Aorta (tissue), 5 donors: ENCODE results near the gene CLDN15. TPM values are rescaled to one million over a fixed set of nuclear protein-coding genes. Genes with fewer than 3 reads are reported as not detected.

ENCODE experiments used
- ATAC-seq: fragments of 200-7000 bp; cut with Tn5 transposase; one replicate; pipeline ENCODE4 v1.9.1; 2022; ENCODE audit warnings: moderate library complexity; ENCODE audit not compliant: low FRiP score
- DNase-seq, 2 donors: peaks; one replicate each; pipeline ENCODE4 v3.0.0-alpha.2; 2020
- H3K27ac ChIP-seq, 2 donors: one replicate each; pipeline ENCODE4 v1.5.1; 2013; ENCODE audit warnings: low read length in 2 of 2, mild to moderate bottlenecking in 2 of 2, moderate library complexity in 2 of 2, control low read depth in 1 of 2, inconsistent platforms in 1 of 2, low read depth in 1 of 2
- H3K27me3 ChIP-seq, 2 donors: one replicate each; pipeline ENCODE4 v1.6.1; 2013; ENCODE audit warnings: control low read depth in 1 of 2, low read length in 1 of 2, mild to moderate bottlenecking in 1 of 2, moderate library complexity in 1 of 2; ENCODE audit not compliant: insufficient read depth in 2 of 2, control insufficient read depth in 1 of 2
- H3K36me3 ChIP-seq, 2 donors: one replicate each; pipeline ENCODE4 v1.6.1; 2013; ENCODE audit warnings: control low read depth in 1 of 2, low read length in 1 of 2, mild to moderate bottlenecking in 1 of 2; ENCODE audit not compliant: insufficient read depth in 2 of 2, control insufficient read depth in 1 of 2
- H3K4me1 ChIP-seq, 2 donors: one replicate each; pipeline ENCODE4 v1.6.1; 2013; ENCODE audit warnings: low read length in 2 of 2, control low read depth in 1 of 2, mild to moderate bottlenecking in 1 of 2, moderate library complexity in 1 of 2; ENCODE audit not compliant: insufficient read depth in 2 of 2, control insufficient read depth in 1 of 2
- H3K4me3 ChIP-seq, 2 donors: one replicate each; pipeline ENCODE4 v1.5.1; 2013; ENCODE audit warnings: low read length in 2 of 2, control low read depth in 1 of 2, mild to moderate bottlenecking in 1 of 2
- H3K9me3 ChIP-seq: one replicate; pipeline ENCODE4 v1.6.1; 2013; ENCODE audit warnings: mild to moderate bottlenecking, low read length; ENCODE audit not compliant: control insufficient read depth
- WGBS, 2 donors: extraction: QIAGEN DNeasy Blood & Tissue Kit; methylation state at CpG; one replicate each; pipeline ENCODE4 v1.1.7; 2013; 5-methylcytosine and 5-hydroxymethylcytosine counted together
- intact Hi-C, 2 donors: fragments of 100-400 bp; cut with DNase I; formaldehyde crosslinking; loops; one replicate each; pipeline versions ENCODE4 v1.14.2 to v1.15.0; 2022
- polyA plus RNA-seq, 2 donors: library from polyadenylated mRNA; stranded (reverse); fragments of 200-250 nt; gene quantifications; one replicate each; pipeline ENCODE4 v1.2.3, GENCODE V29; 2013
- total RNA-seq, 2 donors: library from RNA; stranded (reverse); fragmentation: NEBNext Ultra II Directional; extraction: Animal tissue kit (Norgen Biotek cat#: 25700); gene quantifications; one replicate each; pipeline ENCODE4 v1.2.1, GENCODE V29; 2021
- donor health status: healthy with polysubstance abuse.
- donor health status: Bipolar disorder and iron deficiency.
- donor health status: DM: no; HTN: no; CAD: no.
- donor health status: DM: no; HTN: no; CAD: no.
- donor health status: DM: yes; HTN: yes; CAD: no.

The CLDN15 gene
- total and polyA plus RNA-seq, 4 donors = 6.5 to 19.7 (median 11.1) TPM

- no peaks in the 10 kb centered on the region for H3K36me3 ChIP-seq
- no peaks in the 10 kb centered on the region for H3K4me1 ChIP-seq
- 87 to 88% methylated on average over 32 of the region's 32 CpGs for WGBS, 2 donors
- no peak overlapping the region for H3K4me3 ChIP-seq
- H3K27ac ChIP-seq = no peak overlapping the region
- DNase-seq (no peak), ATAC-seq (no peak)
- intact Hi-C loops = no loop called here
- no peaks in the 10 kb centered on the region for H3K27me3 ChIP-seq
- no peaks in the 10 kb centered on the region for H3K9me3 ChIP-seq
Measured at GRCh38 chr7:101240226-101241014, 2.8 kb upstream of the CLDN15 start.

GRCh38 chr7:101239951-101240220, 2.3 kb upstream of the CLDN15 start:
- no peak for DNase-seq
- Histone ChIP-seq H3K27ac (no peak overlapping the region), H3K4me3 (no peak overlapping the region), H3K27me3 (no peaks in the 10 kb centered on the region), H3K36me3 (no peaks in the 10 kb centered on the region), H3K9me3 (no peaks in the 10 kb centered on the region), H3K4me1 (no peaks in the 10 kb centered on the region)
- intact Hi-C loops = no loop called here
- ATAC-seq = no peak
- 87 to 90% methylated on average over 9 of the region's 9 CpGs for WGBS, 2 donors

GRCh38 chr7:101239191-101239950, 1.8 kb upstream of the CLDN15 start:
- no peak overlapping the region for H3K4me3 ChIP-seq
- intact Hi-C loops = no loop called here
- no peaks in the 10 kb centered on the region for H3K4me1 ChIP-seq
- H3K36me3 ChIP-seq = no peaks in the 10 kb centered on the region
- DNase-seq (no peak), ATAC-seq (no peak)
- H3K27ac ChIP-seq = no peak overlapping the region
- no peaks in the 10 kb centered on the region for H3K27me3 ChIP-seq
- 79 to 82% methylated on average over 27 of the region's 27 CpGs for WGBS, 2 donors
- H3K9me3 ChIP-seq = no peaks in the 10 kb centered on the region

- no peaks in the 10 kb centered on the region for H3K9me3 ChIP-seq
- no peaks in the 10 kb centered on the region for H3K4me1 ChIP-seq
- intact Hi-C loops = no loop called here
- no peak overlapping the region for H3K27ac ChIP-seq
- ATAC-seq (no peak), DNase-seq (no peak)
- no peaks in the 10 kb centered on the region for H3K27me3 ChIP-seq
- WGBS, 2 donors = 71 to 72% methylated on average over 28 of the region's 28 CpGs
- no peaks in the 10 kb centered on the region for H3K36me3 ChIP-seq
- H3K4me3 ChIP-seq = no peak overlapping the region
Measured at GRCh38 chr7:101238226-101239182, 902 bp upstream of the CLDN15 start.

- H3K27me3 ChIP-seq = no peaks in the 10 kb centered on the region
- intact Hi-C loops = no loop called here
- no peaks in the 10 kb centered on the region for H3K9me3 ChIP-seq
- no peak overlapping the region for H3K4me3 ChIP-seq
- H3K27ac ChIP-seq = no peak overlapping the region
- DNase-seq = no peak
- no peak for ATAC-seq
- no peaks in the 10 kb centered on the region for H3K4me1 ChIP-seq
- H3K36me3 ChIP-seq = no peaks in the 10 kb centered on the region
- 88 to 91% methylated on average over 20 to 21 of the region's 21 CpGs for WGBS, 2 donors
Measured at GRCh38 chr7:101236292-101236835, 1.2 kb downstream of the CLDN15 start.

GRCh38 chr7:101235522-101235921, 2.1 kb downstream of the CLDN15 start:
- Histone ChIP-seq H3K9me3 (no peaks in the 10 kb centered on the region), H3K27ac (no peak overlapping the region), H3K4me3 (no peak overlapping the region), H3K4me1 (no peaks in the 10 kb centered on the region), H3K36me3 (no peaks in the 10 kb centered on the region), H3K27me3 (no peaks in the 10 kb centered on the region)
- intact Hi-C loops = no loop called here
- DNase-seq (no peak), ATAC-seq (no peak)
- WGBS, 2 donors = 77 to 80% methylated on average over 9 of the region's 9 CpGs

GRCh38 chr7:101235050-101235449, 2.6 kb downstream of the CLDN15 start:
- DNase-seq = no peak
- no peak for ATAC-seq
- intact Hi-C loops = no loop called here
- no peak overlapping the region for H3K4me3 ChIP-seq
- H3K27me3 ChIP-seq = no peaks in the 10 kb centered on the region
- H3K36me3 ChIP-seq = no peaks in the 10 kb centered on the region
- H3K27ac ChIP-seq = no peak overlapping the region
- H3K4me1 ChIP-seq = no peaks in the 10 kb centered on the region
- H3K9me3 ChIP-seq = no peaks in the 10 kb centered on the region
- 70 to 74% methylated on average over 11 of the region's 11 CpGs for WGBS, 2 donors

GRCh38 chr7:101234636-101235035, 3.0 kb downstream of the CLDN15 start:
- intact Hi-C loops = no loop called here
- no peak for ATAC-seq
- no peaks in the 10 kb centered on the region for H3K4me1 ChIP-seq
- no peaks in the 10 kb centered on the region for H3K36me3 ChIP-seq
- H3K27ac ChIP-seq = no peak overlapping the region
- no peaks in the 10 kb centered on the region for H3K9me3 ChIP-seq
- H3K4me3 ChIP-seq = no peak overlapping the region
- WGBS, 2 donors = 83 to 88% methylated on average over 5 of the region's 5 CpGs
- DNase-seq = no peak
- H3K27me3 ChIP-seq = no peaks in the 10 kb centered on the region
